K562 (cell line): ENCODE data around the gene KNG1. TPM values are rescaled to one million over a fixed set of nuclear protein-coding genes. Genes with fewer than 3 reads are reported as not detected.
A peak's percentile ranks its signal among the peaks of the same experiment; 100 is the strongest.

ENCODE experiments used
- BMI1 ChIP-seq: fragments of 150-350 bp; IDR thresholded peaks from 2 replicates; pipeline ENCODE4 v1.6.1; 2014; ENCODE audit warnings: low read length
- EWSR1 ChIP-seq: fragments of 450-650 bp; IDR thresholded peaks from 2 replicates; pipeline ENCODE4 v1.6.1; 2018; ENCODE audit warnings: borderline replicate concordance, mild to moderate bottlenecking, low read depth, moderate library complexity; ENCODE audit not compliant: partially characterized antibody
- GTF2A2 ChIP-seq: IDR thresholded peaks from 2 replicates; pipeline ENCODE4 v1.6.1; 2016; ENCODE audit warnings: mild to moderate bottlenecking, missing genetic modification characterization, missing compliant biosample characterization
- HDAC2 ChIP-seq: fragments of 450-650 bp; IDR thresholded peaks from 2 replicates; pipeline ENCODE4 v1.6.1; 2016; ENCODE audit warnings: mild to moderate bottlenecking
- MBD2 ChIP-seq: sonication (generic); IDR thresholded peaks from 2 replicates; pipeline ENCODE4 v1.6.1; 2016; ENCODE audit warnings: low read depth, borderline replicate concordance
- MCM3 ChIP-seq: fragments of 450-650 bp; IDR thresholded peaks from 2 replicates; pipeline ENCODE4 v1.6.1; 2016
- NR2C1 ChIP-seq, 2 experiments: fragments of 450-650 bp; IDR thresholded peaks; 2 replicates each; pipeline ENCODE4 v1.6.1; 2017; ENCODE audit warnings: mild to moderate bottlenecking in 2 of 2, antibody characterized with exemption in 1 of 2, inconsistent platforms in 1 of 2, missing compliant biosample characterization in 1 of 2, missing genetic modification characterization in 1 of 2
- PHTF2 ChIP-seq: fragments of 250-450 bp; sonication (Bioruptor Pico); IDR thresholded peaks from 2 replicates; pipeline ENCODE4 v1.5.0; 2021; ENCODE audit warnings: mild to moderate bottlenecking
- PURB ChIP-seq: sonication (generic); formaldehyde crosslinking; IDR thresholded peaks from 2 replicates; pipeline ENCODE4 v1.9.0; 2021; ENCODE audit warnings: low read depth, mild to moderate bottlenecking, missing genetic modification reagents
- RAD21 ChIP-seq, 2 experiments: fragments of 250-450 bp in 1 of 2; fragments of 450-650 bp in 1 of 2; sonication (Bioruptor Pico) in 1 of 2; formaldehyde crosslinking in 1 of 2; IDR thresholded peaks in 1 of 2; conservative IDR thresholded peaks in 1 of 2; 2 replicates each; pipeline versions ENCODE4 v1.4.0 to v1.8.0; 2020 to 2022; ENCODE audit warnings: mild to moderate bottlenecking in 2 of 2, moderate library complexity in 1 of 2
- SMARCA5 ChIP-seq: fragments of 450-650 bp; IDR thresholded peaks from 2 replicates; pipeline ENCODE4 v1.6.1; 2016
- SPI1 ChIP-seq: IDR thresholded peaks from 2 replicates; pipeline ENCODE4 v1.6.1; 2011; ENCODE audit warnings: low read depth, low read length, control low read depth, borderline replicate concordance
- STAT5B ChIP-seq: fragments of 250-450 bp; sonication (Bioruptor Pico); IDR thresholded peaks from 2 replicates; pipeline ENCODE4 v1.8.0; 2021; ENCODE audit warnings: mild to moderate bottlenecking, inconsistent platforms
- TCF7 ChIP-seq: sonication (generic); IDR thresholded peaks from 2 replicates; pipeline ENCODE4 v1.6.1; 2016; ENCODE audit warnings: antibody characterized with exemption, borderline replicate concordance
- THRAP3 ChIP-seq: fragments of 450-650 bp; IDR thresholded peaks from 2 replicates; pipeline ENCODE4 v1.6.1; 2016; ENCODE audit warnings: mild to moderate bottlenecking, inconsistent platforms, borderline replicate concordance
- TSC22D4 ChIP-seq: fragments of 450-650 bp; IDR thresholded peaks from 2 replicates; pipeline ENCODE4 v1.6.1; 2016; ENCODE audit warnings: missing genetic modification characterization, missing biosample characterization, control low read depth
- ZFP1 ChIP-seq: fragments of 450-650 bp; formaldehyde crosslinking; IDR thresholded peaks from 2 replicates; pipeline ENCODE4 v1.4.0; 2020; ENCODE audit warnings: mild to moderate bottlenecking, mixed read lengths
- ZFP30 ChIP-seq: fragments of 250-450 bp; sonication (Bioruptor Pico); IDR thresholded peaks from 2 replicates; pipeline ENCODE4 v1.8.0; 2022; ENCODE audit warnings: moderate library complexity, mild to moderate bottlenecking, inconsistent platforms, borderline replicate concordance
- ZNF212 ChIP-seq: fragments of 450-650 bp; formaldehyde crosslinking; IDR thresholded peaks from 2 replicates; pipeline ENCODE4 v1.4.0; 2020; ENCODE audit warnings: mild to moderate bottlenecking
- ZNF431 ChIP-seq: sonication (generic); formaldehyde crosslinking; IDR thresholded peaks from 2 replicates; pipeline ENCODE4 v1.8.0; 2022; ENCODE audit warnings: mild to moderate bottlenecking, missing genetic modification reagents
- ZNF507 ChIP-seq: conservative IDR thresholded peaks from 2 replicates; pipeline ENCODE4 v1.6.1; 2017; ENCODE audit warnings: missing genetic modification characterization, missing compliant biosample characterization
- ZNF830 ChIP-seq: fragments of 250-450 bp; sonication (Bioruptor Pico); IDR thresholded peaks from 2 replicates; pipeline ENCODE4 v1.5.0; 2021; ENCODE audit warnings: mild to moderate bottlenecking
- polyA plus RNA-seq, 8 experiments: library from polyadenylated mRNA; depleted of rRNA in 4 of 8; stranded (reverse) in 5 of 8; unstranded in 3 of 8; fragments of >200 nt; fragmentation: Nextera tagmentation in 2 of 8; fragmentation: Illumina TruSeq in 1 of 8; extraction: Ambion mirVana in 2 of 8; extraction: Trizol in 1 of 8; gene quantifications; 2 replicates each; pipeline versions ENCODE4 v1.2.1 to v1.2.3, GENCODE V29; 2011 to 2014; ENCODE audit warnings: inconsistent platforms in 1 of 8, missing spikeins in 1 of 8
- total RNA-seq, 7 experiments: library from RNA; depleted of rRNA in 6 of 7; stranded (reverse); fragments of >200 nt in 6 of 7; fragmentation: Illumina TruSeq in 2 of 7; extraction: Trizol in 2 of 7; gene quantifications; 2 replicates each; pipeline versions ENCODE4 v1.2.1 to v1.2.3, GENCODE V29; 2011 to 2021; ENCODE audit warnings: low replicate concordance in 1 of 7
- TF ChIP-seq, protein P1 (sequence below): fragments of 450-650 bp; IDR thresholded peaks from 2 replicates; pipeline ENCODE4 v1.6.1; 2016; ENCODE audit warnings: antibody characterized with exemption
- TF ChIP-seq, protein P2 (sequence below): sonication (generic); formaldehyde crosslinking; IDR thresholded peaks from 2 replicates; pipeline ENCODE4 v1.8.1; 2023; ENCODE audit warnings: mild to moderate bottlenecking, missing genetic modification reagents
- TF ChIP-seq, protein P3 (sequence below): sonication (generic); formaldehyde crosslinking; IDR thresholded peaks from 2 replicates; pipeline ENCODE4 v1.8.0; 2022; ENCODE audit warnings: missing genetic modification reagents, mild to moderate bottlenecking, moderate library complexity, borderline replicate concordance
- TF ChIP-seq, protein P4 (sequence below): IDR thresholded peaks from 2 replicates; pipeline ENCODE4 v1.6.1; 2011; ENCODE audit not compliant: insufficient read length; ENCODE audit errors: extremely low read depth

Gene KNG1
- total and polyA plus RNA-seq, 9 of the 15 experiments (the other 6 are each of a cell fraction or from before 2014, with no cell fraction given) = 0.09 TPM; not detected in 8

DNA sequence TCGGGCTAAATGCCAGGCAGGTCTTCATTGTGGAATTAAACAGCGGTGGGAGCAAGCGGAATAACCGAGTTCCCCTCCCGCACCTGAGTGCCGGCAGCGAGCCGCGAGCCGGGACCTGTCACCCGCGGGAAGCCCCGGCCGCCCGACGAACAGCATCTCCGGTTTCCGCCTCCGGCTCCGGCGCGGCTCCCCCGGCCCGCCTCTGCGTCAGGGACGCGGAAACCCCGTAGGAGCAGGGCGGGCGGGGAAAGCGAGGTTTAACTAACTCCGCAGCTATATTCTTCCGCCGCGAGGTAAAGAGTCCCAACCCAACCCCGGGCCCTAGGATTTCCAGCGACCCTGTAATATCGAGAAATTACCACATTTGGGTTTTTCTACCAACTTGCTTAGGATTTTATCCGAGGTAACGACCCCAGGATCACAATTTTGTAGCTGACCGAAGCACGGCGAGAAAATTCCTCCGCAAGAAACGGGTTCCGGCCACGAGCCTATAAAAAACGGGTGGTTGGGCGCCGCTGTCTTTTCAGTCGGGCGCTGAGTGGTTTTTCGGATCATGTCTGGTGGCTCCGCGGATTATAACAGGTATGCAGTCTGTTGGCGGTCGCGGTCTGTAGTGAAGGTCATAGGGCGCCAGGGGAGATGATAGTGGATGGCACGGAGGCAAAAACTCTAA is 66.0 kb downstream of the KNG1 start, which contains the start of gene EIF4A2 (continued):
- TF ChIP-seq NR2C1 (IDR thresholded peaks at IDR 0.05) (peak; percentile 65), NR2C1 (tag; IDR thresholded peaks at IDR 0.05) (peak; percentile 63; the same call in 1 of the 2 replicates), MBD2 (peak; percentile 87; the same call in 1 of the 2 replicates), PHTF2 (CRISPR knock-in tag) (no peak), ZNF507 (tag) (no peak), ZNF212 (CRISPR knock-in tag) (no peak), ZNF830 (CRISPR knock-in tag) (no peak), BMI1 (no peak), STAT5B (CRISPR knock-in tag) (no peak), SMARCA5 (no peak), GTF2A2 (tag) (peak; percentile 100), THRAP3 (peak; percentile 86; the same call in 1 of the 2 replicates), TCF7 (peak; percentile 5; the same call in 1 of the 2 replicates), HDAC2 (peak; percentile 84), RAD21 (CRISPR knock-in tag; conservative IDR thresholded peaks at IDR 0.05 in 1 of 2, IDR thresholded peaks at IDR 0.05 in 1 of 2) (no peak), ZFP1 (CRISPR knock-in tag) (no peak), EWSR1 (no peak), TSC22D4 (tag) (no peak), PURB (CRISPR knock-in tag) (no peak), SPI1 (no peak), MCM3 (no peak), ZFP30 (CRISPR knock-in tag) (no peak), ZNF431 (CRISPR knock-in tag) (no peak)
- TF ChIP-seq, protein P1, sequence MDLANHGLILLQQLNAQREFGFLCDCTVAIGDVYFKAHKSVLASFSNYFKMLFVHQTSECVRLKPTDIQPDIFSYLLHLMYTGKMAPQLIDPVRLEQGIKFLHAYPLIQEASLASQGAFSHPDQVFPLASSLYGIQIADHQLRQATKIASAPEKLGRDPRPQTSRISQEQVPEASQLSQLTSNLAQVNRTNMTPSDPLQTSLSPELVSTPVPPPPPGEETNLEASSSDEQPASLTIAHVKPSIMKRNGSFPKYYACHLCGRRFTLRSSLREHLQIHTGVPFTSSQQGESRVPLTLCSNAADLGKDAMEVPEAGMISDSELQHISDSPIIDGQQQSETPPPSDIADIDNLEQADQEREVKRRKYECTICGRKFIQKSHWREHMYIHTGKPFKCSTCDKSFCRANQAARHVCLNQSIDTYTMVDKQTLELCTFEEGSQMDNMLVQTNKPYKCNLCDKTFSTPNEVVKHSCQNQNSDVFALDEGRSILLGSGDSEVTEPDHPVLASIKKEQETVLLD = peak; percentile 63
- TF ChIP-seq, protein P2, sequence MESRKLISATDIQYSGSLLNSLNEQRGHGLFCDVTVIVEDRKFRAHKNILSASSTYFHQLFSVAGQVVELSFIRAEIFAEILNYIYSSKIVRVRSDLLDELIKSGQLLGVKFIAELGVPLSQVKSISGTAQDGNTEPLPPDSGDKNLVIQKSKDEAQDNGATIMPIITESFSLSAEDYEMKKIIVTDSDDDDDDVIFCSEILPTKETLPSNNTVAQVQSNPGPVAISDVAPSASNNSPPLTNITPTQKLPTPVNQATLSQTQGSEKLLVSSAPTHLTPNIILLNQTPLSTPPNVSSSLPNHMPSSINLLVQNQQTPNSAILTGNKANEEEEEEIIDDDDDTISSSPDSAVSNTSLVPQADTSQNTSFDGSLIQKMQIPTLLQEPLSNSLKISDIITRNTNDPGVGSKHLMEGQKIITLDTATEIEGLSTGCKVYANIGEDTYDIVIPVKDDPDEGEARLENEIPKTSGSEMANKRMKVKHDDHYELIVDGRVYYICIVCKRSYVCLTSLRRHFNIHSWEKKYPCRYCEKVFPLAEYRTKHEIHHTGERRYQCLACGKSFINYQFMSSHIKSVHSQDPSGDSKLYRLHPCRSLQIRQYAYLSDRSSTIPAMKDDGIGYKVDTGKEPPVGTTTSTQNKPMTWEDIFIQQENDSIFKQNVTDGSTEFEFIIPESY = peak; percentile 78
- TF ChIP-seq, protein P3, sequence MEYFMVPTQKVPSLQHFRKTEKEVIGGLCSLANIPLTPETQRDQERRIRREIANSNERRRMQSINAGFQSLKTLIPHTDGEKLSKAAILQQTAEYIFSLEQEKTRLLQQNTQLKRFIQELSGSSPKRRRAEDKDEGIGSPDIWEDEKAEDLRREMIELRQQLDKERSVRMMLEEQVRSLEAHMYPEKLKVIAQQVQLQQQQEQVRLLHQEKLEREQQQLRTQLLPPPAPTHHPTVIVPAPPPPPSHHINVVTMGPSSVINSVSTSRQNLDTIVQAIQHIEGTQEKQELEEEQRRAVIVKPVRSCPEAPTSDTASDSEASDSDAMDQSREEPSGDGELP (CRISPR knock-in tag) = peak; percentile 73; the same call in 1 of the 2 replicates
- TF ChIP-seq, protein P4, sequence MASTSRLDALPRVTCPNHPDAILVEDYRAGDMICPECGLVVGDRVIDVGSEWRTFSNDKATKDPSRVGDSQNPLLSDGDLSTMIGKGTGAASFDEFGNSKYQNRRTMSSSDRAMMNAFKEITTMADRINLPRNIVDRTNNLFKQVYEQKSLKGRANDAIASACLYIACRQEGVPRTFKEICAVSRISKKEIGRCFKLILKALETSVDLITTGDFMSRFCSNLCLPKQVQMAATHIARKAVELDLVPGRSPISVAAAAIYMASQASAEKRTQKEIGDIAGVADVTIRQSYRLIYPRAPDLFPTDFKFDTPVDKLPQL = peak; percentile 96
